Measurements from ENCODE around the gene CLDND1.

The CLDND1 gene

GRCh38 chr3:98513736-98514135 is 9.0 kb downstream of the CLDND1 start:
- Histone ChIP-seq H3K4me2 (peak overlapping the region in 6 of 11 experiments; percentile 10 to 73 (median 48); a peak in 9 of 22 replicates), H3K4me1 (peaks cover 16 to 48% (median 36%) of the 10 kb centered on the region in 10 experiments), H3K27ac (peak overlapping the region in 9 of 11 experiments; percentile 28 to 68 (median 45); a peak in 14 of 22 replicates), H3K9me3 (replicated peaks in 1 of 11) (no peaks in the 10 kb centered on the region), H3K27me3 (no peaks in the 10 kb centered on the region), H3K36me3 (peaks cover 40 to 80% (median 56%) of the 10 kb centered on the region in 11 experiments), H4K20me1 (peaks cover 0 to 23% (median under 1%) of the 10 kb centered on the region in 11 experiments; a peak in 8 of 22 replicates), H3K4me3 (no peak overlapping the region), H3K9ac (peak overlapping the region in 2 of 11 experiments; percentile 10 to 18; a peak in 1 of 22 replicates)
- TF ChIP-seq Cebpa-rat (IDR thresholded peaks at IDR 0.05): no peak

- Histone ChIP-seq H3K4me3 (no peak overlapping the region), H3K9me3 (replicated peaks in 1 of 11) (no peaks in the 10 kb centered on the region), H3K27ac (peak overlapping the region in 9 of 11 experiments; percentile 28 to 68 (median 58); a peak in 14 of 22 replicates), H3K4me2 (peak overlapping the region in 8 of 11 experiments; percentile 1 to 73 (median 37); a peak in 12 of 22 replicates), H4K20me1 (peaks cover 0 to 17% (median 0%) of the 10 kb centered on the region in 11 experiments; a peak in 4 of 22 replicates), H3K4me1 (peaks cover 16 to 48% (median 35%) of the 10 kb centered on the region in 10 experiments), H3K27me3 (no peaks in the 10 kb centered on the region), H3K36me3 (peaks cover 34 to 74% (median 49%) of the 10 kb centered on the region in 11 experiments), H3K9ac (0 out of 22 replicates have a peak overlapping the region, but pooled peaks of 1 of the 11 experiments have one; percentile 10)
- TF ChIP-seq Cebpa-rat (IDR thresholded peaks at IDR 0.05): peak in 7 of 11 experiments; percentile 35 to 73 (median 58); a peak in 11 of 22 replicates
These were observed 9.6 kb downstream of the CLDND1 start for GRCh38 chr3:98513091-98513511.

GRCh38 chr3:98512576-98512975 is 10.1 kb downstream of the CLDND1 start:
- peak overlapping the region in 4 of 11 experiments; percentile 31 to 73 (median 57); a peak in 8 of 22 replicates for H3K4me2 ChIP-seq
- peaks cover 0 to 11% (median 0%) of the 10 kb centered on the region in 11 experiments; a peak in 4 of 22 replicates for H4K20me1 ChIP-seq
- no peaks in the 10 kb centered on the region for H3K27me3 ChIP-seq
- no peaks in the 10 kb centered on the region for H3K9me3 ChIP-seq (replicated peaks in 1 of 11)
- H3K4me3 ChIP-seq: no peak overlapping the region
- peaks cover 16 to 48% (median 35%) of the 10 kb centered on the region in 10 experiments for H3K4me1 ChIP-seq
- no peak overlapping the region for H3K9ac ChIP-seq
- peak overlapping the region in 9 of 11 experiments; percentile 4 to 68 (median 53); a peak in 17 of 22 replicates for H3K27ac ChIP-seq
- H3K36me3 ChIP-seq: peaks cover 29 to 68% (median 44%) of the 10 kb centered on the region in 11 experiments
- TF ChIP-seq Cebpa-rat (IDR thresholded peaks at IDR 0.05): no peak

DNA sequence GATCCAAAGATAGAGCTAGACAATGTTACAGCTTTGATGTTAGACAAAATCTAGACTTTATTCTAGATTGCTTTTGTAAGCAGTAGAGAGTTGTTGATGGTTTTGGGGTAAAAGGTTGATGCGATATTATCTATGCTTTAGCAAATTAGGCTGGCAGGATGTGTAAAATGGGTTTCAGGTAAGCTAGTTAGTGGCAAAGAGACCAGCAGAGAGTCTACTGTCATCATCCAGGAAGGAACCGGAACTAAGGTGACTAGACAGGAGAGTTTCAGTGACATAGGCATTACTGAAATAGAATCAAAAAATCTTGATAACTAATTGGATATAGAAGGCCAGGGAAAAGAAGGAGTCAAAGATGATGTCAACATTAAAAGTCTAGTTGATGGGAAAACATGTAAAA is 14.1 kb downstream of the CLDND1 start:
- Histone ChIP-seq H3K4me2 (no peak overlapping the region), H3K27ac (no peak overlapping the region), H3K4me3 (no peak overlapping the region), H3K27me3 (no peaks in the 10 kb centered on the region), H4K20me1 (no peaks in the 10 kb centered on the region), H3K4me1 (peaks cover 6 to 35% (median 28%) of the 10 kb centered on the region in 10 experiments), H3K9me3 (replicated peaks in 1 of 11) (no peaks in the 10 kb centered on the region), H3K36me3 (peaks cover 0 to 29% (median 4%) of the 10 kb centered on the region in 11 experiments; a peak in 9 of 22 replicates), H3K9ac (no peak overlapping the region)
- TF ChIP-seq Cebpa-rat (IDR thresholded peaks at IDR 0.05): no peak

DNA sequence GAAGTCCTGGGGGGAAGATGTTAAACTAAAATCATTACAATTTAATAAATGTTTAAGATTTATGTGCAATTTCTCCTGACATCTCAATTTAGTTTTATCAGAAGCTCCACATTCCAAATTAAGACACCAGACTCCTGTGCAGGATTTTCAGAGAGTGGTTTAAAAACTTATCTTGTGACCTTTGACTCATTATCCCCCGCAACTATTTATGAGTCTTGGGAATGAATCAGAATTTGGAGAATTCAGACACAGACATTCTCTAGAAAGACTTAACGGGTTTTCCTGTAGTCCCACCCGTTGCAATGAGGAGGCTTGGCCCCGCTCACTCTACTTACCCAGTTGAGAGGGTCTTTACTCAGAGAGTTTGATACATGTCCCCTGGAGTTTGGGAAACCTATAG is 18.2 kb downstream of the CLDND1 start:
- Histone ChIP-seq H3K9ac (no peak overlapping the region), H3K4me1 (no peaks in the 10 kb centered on the region), H3K9me3 (replicated peaks in 1 of 11) (no peaks in the 10 kb centered on the region), H3K27ac (no peak overlapping the region), H3K4me2 (no peak overlapping the region), H3K36me3 (peaks cover 0 to under 1% (median 0%) of the 10 kb centered on the region in 11 experiments; a peak in 1 of 22 replicates), H4K20me1 (no peaks in the 10 kb centered on the region), H3K4me3 (no peak overlapping the region), H3K27me3 (no peaks in the 10 kb centered on the region)
- TF ChIP-seq Cebpa-rat (IDR thresholded peaks at IDR 0.05): no peak

DNA sequence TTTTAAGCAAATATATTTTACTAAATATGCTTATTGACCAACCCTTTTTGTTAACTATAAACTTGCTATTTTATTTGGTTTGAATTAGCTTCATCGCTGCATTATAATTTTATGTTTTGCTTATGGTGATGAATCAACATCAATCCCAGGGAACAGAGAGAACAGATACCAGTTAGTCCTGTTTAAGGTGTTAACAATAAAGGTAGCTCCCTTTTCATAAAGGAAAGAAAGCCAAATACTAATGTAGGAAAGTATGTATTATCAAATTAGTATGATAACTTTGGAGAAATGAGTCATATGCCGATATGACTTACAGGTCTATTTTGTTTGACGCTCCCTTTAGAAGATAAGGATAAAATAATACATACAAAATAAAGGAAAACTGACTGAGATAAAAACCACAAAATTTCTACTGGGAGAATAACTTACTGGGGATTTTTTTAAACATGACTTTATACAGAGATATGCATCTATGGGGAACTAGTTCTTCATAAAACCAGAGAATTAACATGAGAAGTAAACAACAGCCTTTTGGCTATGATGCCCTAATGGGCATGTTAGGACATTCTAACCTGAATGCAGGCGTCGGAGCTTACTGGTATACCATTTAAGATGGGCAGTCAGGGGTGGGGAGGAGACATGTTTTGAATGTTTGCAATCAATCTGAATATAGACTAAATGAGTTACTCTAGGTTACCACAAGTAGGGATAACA is 20.7 kb downstream of the CLDND1 start:
- Histone ChIP-seq H3K4me2 (no peak overlapping the region), H3K36me3 (no peaks in the 10 kb centered on the region), H4K20me1 (no peaks in the 10 kb centered on the region), H3K9me3 (replicated peaks in 1 of 11) (no peaks in the 10 kb centered on the region), H3K27ac (no peak overlapping the region), H3K4me1 (no peaks in the 10 kb centered on the region), H3K27me3 (no peaks in the 10 kb centered on the region), H3K9ac (no peak overlapping the region), H3K4me3 (no peak overlapping the region)
- TF ChIP-seq Cebpa-rat (IDR thresholded peaks at IDR 0.05): no peak

GRCh38 chr3:98501270-98501669 is 21.4 kb downstream of the CLDND1 start:
- Histone ChIP-seq H3K4me2 (no peak overlapping the region), H3K4me1 (no peaks in the 10 kb centered on the region), H3K4me3 (no peak overlapping the region), H3K36me3 (no peaks in the 10 kb centered on the region), H3K27me3 (no peaks in the 10 kb centered on the region), H3K27ac (no peak overlapping the region), H3K9me3 (replicated peaks in 1 of 11) (no peaks in the 10 kb centered on the region), H4K20me1 (no peaks in the 10 kb centered on the region), H3K9ac (no peak overlapping the region)
- TF ChIP-seq Cebpa-rat (IDR thresholded peaks at IDR 0.05): no peak

DNA sequence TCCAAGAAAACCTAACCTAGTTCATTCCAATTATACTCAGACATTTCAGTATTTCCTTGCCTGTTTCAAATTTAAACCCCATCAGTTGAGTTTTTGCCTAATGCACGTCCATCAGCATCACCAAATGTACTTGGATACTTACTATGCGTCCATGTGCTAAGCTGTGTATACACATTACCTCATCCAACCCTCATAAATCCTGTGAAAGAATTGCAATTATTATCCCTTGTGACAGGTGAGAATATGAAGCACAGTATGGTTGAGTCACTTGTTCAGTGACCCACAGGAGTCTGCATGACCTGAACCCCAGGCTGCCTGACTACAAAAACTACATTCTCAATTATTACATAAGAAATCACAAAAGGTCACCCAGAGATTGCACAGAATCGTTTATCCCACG is 22.7 kb downstream of the CLDND1 start:
- Histone ChIP-seq H3K27me3 (no peaks in the 10 kb centered on the region), H3K27ac (no peak overlapping the region), H3K4me3 (no peak overlapping the region), H3K4me2 (no peak overlapping the region), H3K9ac (no peak overlapping the region), H3K36me3 (no peaks in the 10 kb centered on the region), H3K4me1 (no peaks in the 10 kb centered on the region), H4K20me1 (no peaks in the 10 kb centered on the region), H3K9me3 (replicated peaks in 1 of 11) (no peaks in the 10 kb centered on the region)
- TF ChIP-seq Cebpa-rat (IDR thresholded peaks at IDR 0.05): no peak

GRCh38 chr3:98497381-98497780 is 25.3 kb downstream of the CLDND1 start, which contains the start of gene OR5K2:
TSS of gene OR5K2 (plus strand) at chr3:98497681. CDS start at chr3:98497681, 0 bp downstream.
- Histone ChIP-seq H3K27me3 (no peaks in the 10 kb centered on the region), H3K4me2 (no peak within 1 kb of the TSS), H4K20me1 (no peaks in the 10 kb centered on the region), H3K27ac (no peak within 1 kb of the TSS), H3K4me1 (no peaks in the 10 kb centered on the region), H3K9me3 (replicated peaks in 1 of 11) (no peaks in the 10 kb centered on the region), H3K4me3 (no peak within 1 kb of the TSS), H3K36me3 (no peaks in the 10 kb centered on the region), H3K9ac (no peak within 1 kb of the TSS)
- TF ChIP-seq Cebpa-rat (IDR thresholded peaks at IDR 0.05): no peak

Data from BLaER1 treated with 17β-estradiol and CSF1 and Interleukin-3, amounts not matched to agents 10 nM and 100 nM (cell line).